Measurements from ENCODE around the gene SMIM44.

SMIM44 gene

DNA sequence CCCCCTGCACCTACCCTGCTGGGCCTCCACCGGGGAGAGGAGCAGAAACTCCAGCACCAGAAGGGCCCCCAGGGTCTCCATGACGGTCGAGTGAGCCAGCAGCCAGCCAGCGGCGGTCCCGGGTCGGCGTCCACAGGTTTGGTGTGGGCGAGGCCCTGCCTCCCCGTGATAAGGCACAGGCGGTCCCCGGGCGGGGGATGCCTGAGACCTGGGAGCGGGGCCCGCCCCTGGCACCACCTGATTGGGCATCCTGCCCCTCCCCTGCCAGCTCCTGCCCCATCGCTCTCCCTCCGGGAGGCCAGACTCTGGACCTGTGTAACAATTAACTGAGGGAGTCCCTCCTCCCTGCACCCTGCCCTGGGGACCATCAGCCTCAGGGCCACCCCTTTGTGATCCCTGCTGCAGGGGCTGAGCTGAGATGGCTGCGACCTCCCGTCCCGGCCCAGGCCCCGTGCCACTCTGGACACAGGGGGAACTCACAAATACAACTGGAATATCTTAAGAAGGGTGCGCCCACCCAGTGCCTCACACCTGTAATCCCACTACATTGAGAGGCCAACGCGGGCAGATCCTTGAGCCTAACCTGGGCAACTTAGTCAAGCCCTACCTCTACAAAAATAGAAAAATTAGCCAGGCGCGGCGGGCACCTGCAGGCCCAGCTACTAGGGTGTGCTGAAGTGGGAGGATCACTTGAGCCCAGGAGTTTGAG is 2.7 kb downstream of the SMIM44 start, which contains the start of gene SMIM24:
Gene SMIM24 (minus strand): TSS at position 143 of the 709 bp plus-strand sequence. CDS start 62 bp downstream, at position 81.
- H3K27ac Mint-ChIP-seq: no peak within 1 kb of the TSS
- peak within 1 kb of the TSS; percentile 19 for H3K4me3 Mint-ChIP-seq
- peaks cover 3% of the 10 kb centered on the region for H3K36me3 Mint-ChIP-seq
- H3K27me3 Mint-ChIP-seq: peaks cover 22% of the 10 kb centered on the region
- ATAC-seq (ENCODE audit: low read depth) (no peak), DNase-seq (ENCODE audit: low spot score in 2 of 2) (no peak)
- peaks cover 2% of the 10 kb centered on the region for H3K9me3 Mint-ChIP-seq
- H3K4me1 Mint-ChIP-seq: peaks cover 23% of the 10 kb centered on the region

DNA sequence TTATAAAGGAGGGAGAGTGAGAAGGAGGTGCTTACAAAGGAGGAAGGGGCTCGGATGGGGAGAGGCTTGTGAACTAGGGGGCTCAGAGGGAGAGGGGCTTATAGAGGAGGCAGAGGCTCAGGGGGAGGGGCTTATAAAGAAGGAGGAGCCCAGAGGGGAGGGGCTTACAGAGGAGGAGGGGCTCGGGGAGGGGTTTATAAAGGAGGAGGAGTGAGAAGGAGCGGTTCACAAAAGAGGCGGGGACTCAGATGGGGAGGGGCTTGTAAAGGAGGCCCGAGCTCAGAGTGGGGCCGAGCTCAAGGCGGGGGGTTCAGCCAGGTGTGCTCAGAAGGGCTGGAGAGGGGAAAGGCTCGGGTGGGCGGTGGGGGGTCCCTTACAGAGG is 3.4 kb downstream of the SMIM44 start:
- Mint-ChIP-seq H3K36me3 (peaks cover 3% of the 10 kb centered on the region), H3K27me3 (peaks cover 20% of the 10 kb centered on the region), H3K9me3 (peaks cover 2% of the 10 kb centered on the region), H3K4me3 (peak overlapping the region; percentile 19), H3K27ac (no peak overlapping the region), H3K4me1 (peaks cover 21% of the 10 kb centered on the region)
- peak; percentile 30 to 39 for DNase-seq (ENCODE audit: low spot score in 2 of 2)
- ATAC-seq (ENCODE audit: low read depth): peak; percentile 56

DNA sequence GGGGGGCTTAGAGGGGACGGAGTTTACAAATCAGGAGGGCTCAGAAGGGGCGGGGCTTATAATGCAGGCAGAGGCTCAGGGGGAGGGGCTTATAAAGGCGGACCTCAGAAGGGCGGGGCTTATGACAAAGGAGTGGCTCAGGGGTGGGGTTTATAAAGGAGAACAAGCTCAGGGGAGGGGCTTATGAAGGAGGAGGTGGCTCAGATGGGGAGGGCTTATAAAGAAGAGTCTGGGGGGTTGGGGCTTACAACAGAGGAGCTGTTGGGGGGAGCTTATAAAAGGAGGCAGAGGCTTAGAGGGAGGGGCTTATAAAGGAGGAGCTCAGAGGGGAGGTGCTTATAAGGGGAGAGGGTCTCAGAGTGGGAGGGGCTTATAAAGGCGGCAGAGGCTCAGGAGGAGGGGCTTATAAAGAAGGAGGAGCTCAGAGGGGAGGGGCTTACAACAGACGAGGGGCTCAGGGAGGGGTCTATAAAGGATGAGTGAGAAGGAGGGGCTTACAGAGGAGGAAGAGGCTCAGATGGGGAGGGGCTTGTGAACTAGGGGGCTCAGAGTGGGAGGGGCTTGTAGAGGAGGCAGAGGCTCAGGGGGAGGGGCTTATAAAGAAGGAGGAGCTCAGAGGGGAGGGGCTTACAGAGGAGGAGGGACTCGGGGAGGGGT is 3.9 kb downstream of the SMIM44 start:
- peak overlapping the region; percentile 14 for H3K4me3 Mint-ChIP-seq
- H3K9me3 Mint-ChIP-seq: peaks cover 2% of the 10 kb centered on the region
- peaks cover 3% of the 10 kb centered on the region for H3K36me3 Mint-ChIP-seq
- peak; percentile 51 to 54 for DNase-seq (ENCODE audit: low spot score in 2 of 2)
- peak; percentile 85 for ATAC-seq (ENCODE audit: low read depth)
- H3K27me3 Mint-ChIP-seq: peaks cover 17% of the 10 kb centered on the region
- H3K27ac Mint-ChIP-seq: no peak overlapping the region
- peaks cover 19% of the 10 kb centered on the region for H3K4me1 Mint-ChIP-seq

GRCh38 chr19:3478409-3479176 is 4.6 kb downstream of the SMIM44 start:
- Mint-ChIP-seq H3K9me3 (peaks cover 2% of the 10 kb centered on the region), H3K4me1 (peaks cover 19% of the 10 kb centered on the region), H3K27me3 (peaks cover 19% of the 10 kb centered on the region), H3K4me3 (peak overlapping the region; percentile 65), H3K36me3 (peaks cover 3% of the 10 kb centered on the region), H3K27ac (no peak overlapping the region)
- peak; percentile 7 for ATAC-seq (ENCODE audit: low read depth)
- DNase-seq (ENCODE audit: low spot score in 2 of 2): no peak

- ATAC-seq (ENCODE audit: low read depth) (no peak), DNase-seq (ENCODE audit: low spot score in 2 of 2) (no peak)
- Mint-ChIP-seq H3K4me3 (peak overlapping the region; percentile 14), H3K36me3 (peaks cover 3% of the 10 kb centered on the region), H3K27ac (no peak overlapping the region), H3K27me3 (peaks cover 18% of the 10 kb centered on the region), H3K4me1 (peaks cover 19% of the 10 kb centered on the region), H3K9me3 (peaks cover 2% of the 10 kb centered on the region)
Observed at GRCh38 chr19:3477951-3478350, 5.3 kb downstream of the SMIM44 start.

GRCh38 chr19:3477506-3477905 is 5.7 kb downstream of the SMIM44 start:
- H3K27me3 Mint-ChIP-seq: peaks cover 18% of the 10 kb centered on the region
- no peak overlapping the region for H3K4me3 Mint-ChIP-seq
- ATAC-seq (ENCODE audit: low read depth) (no peak), DNase-seq (ENCODE audit: low spot score in 2 of 2) (no peak)
- H3K27ac Mint-ChIP-seq: no peak overlapping the region
- H3K4me1 Mint-ChIP-seq: peaks cover 19% of the 10 kb centered on the region
- H3K36me3 Mint-ChIP-seq: peaks cover 3% of the 10 kb centered on the region
- peaks cover 2% of the 10 kb centered on the region for H3K9me3 Mint-ChIP-seq

- Mint-ChIP-seq H3K4me3 (no peak overlapping the region), H3K27me3 (peaks cover 18% of the 10 kb centered on the region), H3K4me1 (peaks cover 19% of the 10 kb centered on the region), H3K36me3 (peaks cover 3% of the 10 kb centered on the region), H3K9me3 (peaks cover 2% of the 10 kb centered on the region), H3K27ac (no peak overlapping the region)
- DNase-seq (ENCODE audit: low spot score in 2 of 2) (no peak), ATAC-seq (ENCODE audit: low read depth) (no peak)
Observed at GRCh38 chr19:3476830-3477229, 6.4 kb downstream of the SMIM44 start.

- Mint-ChIP-seq H3K36me3 (peaks cover 3% of the 10 kb centered on the region), H3K27me3 (peaks cover 21% of the 10 kb centered on the region), H3K4me1 (peaks cover 19% of the 10 kb centered on the region), H3K4me3 (no peak overlapping the region), H3K27ac (no peak overlapping the region), H3K9me3 (peaks cover 2% of the 10 kb centered on the region)
- DNase-seq (ENCODE audit: low spot score in 2 of 2) (no peak), ATAC-seq (ENCODE audit: low read depth) (no peak)
Observed at GRCh38 chr19:3475449-3475848, 7.8 kb downstream of the SMIM44 start.

DNA sequence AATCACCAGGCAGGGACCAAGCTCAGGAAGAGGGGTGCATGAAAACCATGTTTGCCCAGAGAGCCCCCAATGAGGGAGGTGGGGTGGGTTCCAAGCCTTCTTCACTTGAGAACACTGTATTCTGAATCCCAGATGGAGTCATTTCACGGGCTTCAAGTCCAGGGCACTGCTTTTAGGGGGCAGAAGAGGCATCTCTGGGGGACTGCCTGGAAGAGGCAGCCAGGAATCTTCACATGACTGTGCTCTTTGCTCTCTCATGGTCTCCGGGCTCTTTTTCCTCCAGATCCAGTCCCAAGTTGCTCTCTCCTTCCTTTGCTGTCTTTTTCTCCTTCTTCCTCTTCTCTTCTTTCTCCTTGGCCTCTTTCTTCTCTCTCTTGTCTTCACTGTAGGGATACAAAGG is 8.6 kb downstream of the SMIM44 start:
- H3K9me3 Mint-ChIP-seq: peaks cover 2% of the 10 kb centered on the region
- H3K4me1 Mint-ChIP-seq: peaks cover 16% of the 10 kb centered on the region
- no peak overlapping the region for H3K27ac Mint-ChIP-seq
- peaks cover 3% of the 10 kb centered on the region for H3K36me3 Mint-ChIP-seq
- H3K4me3 Mint-ChIP-seq: no peak overlapping the region
- DNase-seq (ENCODE audit: low spot score in 2 of 2) (no peak), ATAC-seq (ENCODE audit: low read depth) (no peak)
- H3K27me3 Mint-ChIP-seq: peaks cover 17% of the 10 kb centered on the region

DNA sequence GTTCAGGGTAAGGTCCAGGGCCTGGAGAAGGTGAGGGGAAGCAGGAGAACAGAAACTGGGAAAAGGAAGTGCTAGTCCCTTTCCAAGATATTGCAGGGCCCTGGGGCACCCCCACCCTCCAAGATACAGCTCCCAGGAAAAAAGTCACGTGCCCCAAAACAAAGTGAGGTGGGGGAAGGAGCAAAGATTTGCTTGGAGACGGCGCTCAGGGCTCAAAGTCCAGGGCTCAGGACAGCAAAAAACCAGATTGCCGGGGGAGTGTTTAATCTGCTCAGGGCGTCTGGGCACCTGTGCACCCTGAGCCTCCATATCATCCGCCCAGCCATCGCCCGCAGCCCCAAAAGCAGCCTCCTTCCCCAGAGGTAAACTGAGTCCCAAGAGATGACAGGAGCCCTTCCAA is 9.2 kb downstream of the SMIM44 start:
- DNase-seq (ENCODE audit: low spot score in 2 of 2) (no peak), ATAC-seq (ENCODE audit: low read depth) (no peak)
- Mint-ChIP-seq H3K27ac (no peak overlapping the region), H3K27me3 (peaks cover 14% of the 10 kb centered on the region), H3K4me1 (peaks cover 10% of the 10 kb centered on the region), H3K36me3 (no peaks in the 10 kb centered on the region), H3K9me3 (no peaks in the 10 kb centered on the region), H3K4me3 (no peak overlapping the region)

- DNase-seq (ENCODE audit: low spot score in 2 of 2): peak; percentile 22 to 46
- Mint-ChIP-seq H3K4me3 (no peak overlapping the region), H3K27me3 (peaks cover 6% of the 10 kb centered on the region), H3K27ac (no peak overlapping the region), H3K4me1 (no peaks in the 10 kb centered on the region), H3K9me3 (peaks cover 4% of the 10 kb centered on the region), H3K36me3 (peaks cover 4% of the 10 kb centered on the region)
- ATAC-seq (ENCODE audit: low read depth): peak; percentile 41
Observed at GRCh38 chr19:3471954-3472655, 11.1 kb downstream of the SMIM44 start.

DNA sequence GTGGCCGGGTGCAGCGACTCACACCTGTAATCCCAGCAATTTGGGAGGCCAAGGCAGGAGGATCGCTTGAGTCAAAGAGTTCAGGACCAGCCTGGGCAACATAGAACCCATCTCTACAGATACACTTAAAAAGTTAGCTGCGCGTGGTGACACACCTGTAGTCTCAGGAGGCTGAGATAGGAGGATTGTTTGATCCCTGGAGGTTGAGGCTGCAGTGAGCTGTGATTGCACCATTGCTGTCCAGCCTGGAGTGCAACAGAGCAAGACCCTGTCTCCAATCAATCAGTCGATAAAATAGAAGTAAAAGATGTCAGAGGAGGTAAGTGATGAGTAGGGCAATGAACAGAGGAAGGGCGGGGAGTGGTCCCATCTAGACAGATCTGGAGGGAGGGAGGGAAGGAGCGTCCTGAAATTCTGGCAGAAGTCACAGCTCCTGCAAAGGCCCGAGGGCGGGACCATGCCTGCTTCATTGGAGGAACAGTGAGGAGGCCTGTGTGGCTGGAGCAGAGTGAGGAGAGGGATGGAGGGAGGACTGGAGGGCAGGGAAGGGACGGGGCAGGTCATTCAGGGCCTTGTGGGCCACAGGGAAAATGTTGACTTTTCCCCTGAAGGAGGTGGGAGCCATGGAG is 12.6 kb downstream of the SMIM44 start:
- Mint-ChIP-seq H3K9me3 (peaks cover 4% of the 10 kb centered on the region), H3K27me3 (peaks cover 6% of the 10 kb centered on the region), H3K36me3 (peaks cover 4% of the 10 kb centered on the region), H3K27ac (no peak overlapping the region), H3K4me1 (no peaks in the 10 kb centered on the region), H3K4me3 (no peak overlapping the region)
- no peak for ATAC-seq (ENCODE audit: low read depth)
- no peak for DNase-seq (ENCODE audit: low spot score in 2 of 2)

DNA sequence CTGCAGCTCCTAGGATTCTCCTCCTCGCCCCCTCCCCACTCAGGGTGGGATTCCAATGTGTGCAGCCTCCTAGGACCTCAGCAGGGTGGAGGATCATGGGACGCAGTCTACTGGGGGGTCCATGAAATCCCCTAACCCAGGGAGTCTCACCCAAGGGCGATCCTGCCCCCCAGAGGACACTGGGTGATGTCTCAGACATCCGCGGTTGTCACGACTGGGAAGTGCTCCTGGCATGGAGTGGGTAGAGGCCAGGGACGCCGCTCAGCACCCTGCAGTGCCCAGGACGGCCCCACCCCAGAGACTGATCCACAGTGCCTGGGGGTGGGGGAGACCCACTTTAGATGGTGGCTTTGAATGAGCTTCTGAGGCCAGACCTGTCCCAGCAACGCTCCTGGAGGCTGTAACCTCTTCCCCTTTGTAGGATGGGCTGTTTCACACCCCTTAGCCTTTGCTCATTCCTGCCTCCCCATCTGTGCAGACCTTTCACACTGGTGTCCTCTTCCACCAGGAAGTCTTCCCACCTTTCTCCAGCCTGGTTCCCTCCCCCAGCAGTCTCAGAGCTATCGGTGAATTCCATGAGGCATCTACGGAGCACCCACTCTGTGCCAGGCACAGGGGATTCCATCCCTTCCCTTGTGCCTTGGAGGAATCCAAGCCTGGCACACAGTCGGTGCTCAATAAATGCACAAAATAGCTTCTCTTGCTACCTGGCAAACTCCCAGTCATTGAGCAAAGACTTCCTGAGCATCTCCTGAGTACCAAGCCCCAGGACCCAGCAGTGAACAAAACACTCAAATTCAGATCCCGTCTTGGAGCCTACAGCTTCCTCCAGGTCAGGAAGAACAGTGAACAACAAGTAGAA is 13.4 kb downstream of the SMIM44 start:
- Mint-ChIP-seq H3K27ac (no peak overlapping the region), H3K36me3 (peaks cover 5% of the 10 kb centered on the region), H3K9me3 (peaks cover 4% of the 10 kb centered on the region), H3K27me3 (peaks cover 6% of the 10 kb centered on the region), H3K4me3 (no peak overlapping the region), H3K4me1 (no peaks in the 10 kb centered on the region)
- ATAC-seq (ENCODE audit: low read depth): no peak
- DNase-seq (ENCODE audit: low spot score in 2 of 2): no peak
